ENCODE results near the gene ZNF155.
"Not testable (repeated sequence)": the region's sequence is repeated elsewhere in the genome, so short reads cannot be mapped to it uniquely, and the experiment has no call there.

Gene ZNF155

DNA sequence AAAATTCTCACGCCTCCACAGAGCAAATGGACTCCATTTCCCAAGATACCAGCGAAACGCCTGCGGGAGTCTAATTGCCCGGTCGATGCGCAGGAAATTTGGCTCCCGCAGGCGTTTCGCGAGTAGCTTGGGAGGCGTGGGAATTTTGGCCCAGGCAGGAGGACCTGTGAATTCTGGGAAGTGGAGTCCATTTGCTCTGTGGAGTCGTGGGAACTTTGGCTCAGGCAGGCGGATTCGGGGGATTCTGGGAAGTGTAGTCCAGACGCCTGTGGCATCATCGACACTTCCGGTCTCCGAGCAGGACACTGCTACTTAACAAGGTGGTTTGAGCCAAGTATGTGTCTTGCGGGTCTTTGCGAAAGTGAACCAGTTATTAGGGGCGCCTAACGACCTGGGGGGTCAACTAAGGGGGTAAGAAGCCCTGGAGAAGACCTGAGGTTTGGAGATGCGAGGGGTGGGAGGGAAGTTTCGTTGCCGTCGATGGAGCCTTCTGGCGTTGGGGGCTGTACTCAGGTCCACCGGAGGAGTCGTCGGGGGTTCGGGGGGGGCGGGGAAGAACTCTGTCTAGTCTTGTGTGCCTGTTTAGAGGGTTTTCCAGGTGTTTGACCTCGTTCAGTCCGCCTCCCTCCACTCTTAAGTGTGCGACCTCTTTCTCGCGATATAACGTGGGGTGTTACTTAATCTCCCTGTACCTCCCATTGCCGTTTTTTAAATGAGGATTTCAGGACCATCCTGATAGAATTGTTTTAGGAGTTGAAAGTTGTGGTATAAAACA lies at the start of gene ZNF155:
ZNF155 (plus strand) TSS at position 277 of the 775 bp plus-strand sequence. CDS start 4,356 bp downstream, outside the sequence.
- DNase-seq: peak; percentile 78

DNA sequence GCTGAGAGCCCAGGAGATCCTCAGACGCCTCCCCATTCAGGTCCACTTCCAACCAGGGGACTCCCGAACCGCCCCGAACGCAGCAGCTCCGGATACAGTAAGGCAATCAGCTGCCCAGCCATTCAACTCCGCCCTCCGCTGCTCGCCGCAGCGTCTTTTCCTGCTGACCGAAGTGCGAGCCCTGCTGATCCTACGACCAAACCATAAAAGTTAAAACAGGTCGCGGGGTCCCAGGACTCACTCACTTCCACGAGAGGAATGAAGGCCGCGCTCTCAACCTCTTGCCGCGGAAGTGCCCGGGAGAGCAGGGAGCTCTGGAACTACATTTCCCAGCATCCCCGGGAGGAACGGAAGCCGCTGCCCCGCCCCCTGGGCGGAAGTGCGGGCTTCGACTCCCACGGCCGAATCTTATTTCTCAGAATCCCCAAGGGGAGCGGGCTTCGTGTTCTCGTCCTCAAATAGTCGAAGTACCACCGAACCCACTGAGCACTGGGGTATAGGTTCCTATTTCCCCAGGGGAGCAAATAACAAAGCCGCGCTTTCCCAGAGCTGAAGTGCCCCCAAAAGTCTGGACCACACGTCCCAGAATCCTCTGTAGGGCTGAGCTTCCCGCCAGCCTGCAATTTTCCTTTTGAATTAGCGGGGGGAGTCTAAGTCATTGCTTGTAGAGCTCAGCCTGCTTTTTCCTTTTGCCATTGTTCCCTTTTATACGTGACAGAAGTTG lies 48.8 kb upstream of the ZNF155 start, which contains the start of gene ZNF45:
ZNF45 (minus strand) TSS at position 298 of the 724 bp plus-strand sequence. CDS start 13,097 bp downstream, outside the sequence.
- DNase-seq: peak; percentile 16

DNA sequence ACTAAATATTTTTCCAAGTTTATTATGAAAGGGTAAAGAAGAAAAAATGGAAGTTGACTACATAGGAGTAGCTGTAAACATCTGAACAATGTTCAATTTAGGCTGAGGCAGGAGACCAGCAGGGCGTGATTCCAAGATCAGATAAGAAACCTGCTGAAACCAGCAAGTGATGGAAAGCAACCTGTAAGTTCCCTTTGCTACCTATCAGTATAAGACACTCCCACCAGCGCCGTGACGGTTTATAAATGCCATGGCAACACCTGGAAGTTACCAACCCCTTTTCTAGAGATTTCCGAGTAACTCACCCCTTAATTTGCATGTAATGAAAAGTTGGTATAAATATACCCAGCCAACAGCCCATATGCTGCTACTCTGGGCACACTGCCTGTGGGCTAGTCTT lies 47.8 kb upstream of the ZNF155 start:
- no peak for DNase-seq

DNA sequence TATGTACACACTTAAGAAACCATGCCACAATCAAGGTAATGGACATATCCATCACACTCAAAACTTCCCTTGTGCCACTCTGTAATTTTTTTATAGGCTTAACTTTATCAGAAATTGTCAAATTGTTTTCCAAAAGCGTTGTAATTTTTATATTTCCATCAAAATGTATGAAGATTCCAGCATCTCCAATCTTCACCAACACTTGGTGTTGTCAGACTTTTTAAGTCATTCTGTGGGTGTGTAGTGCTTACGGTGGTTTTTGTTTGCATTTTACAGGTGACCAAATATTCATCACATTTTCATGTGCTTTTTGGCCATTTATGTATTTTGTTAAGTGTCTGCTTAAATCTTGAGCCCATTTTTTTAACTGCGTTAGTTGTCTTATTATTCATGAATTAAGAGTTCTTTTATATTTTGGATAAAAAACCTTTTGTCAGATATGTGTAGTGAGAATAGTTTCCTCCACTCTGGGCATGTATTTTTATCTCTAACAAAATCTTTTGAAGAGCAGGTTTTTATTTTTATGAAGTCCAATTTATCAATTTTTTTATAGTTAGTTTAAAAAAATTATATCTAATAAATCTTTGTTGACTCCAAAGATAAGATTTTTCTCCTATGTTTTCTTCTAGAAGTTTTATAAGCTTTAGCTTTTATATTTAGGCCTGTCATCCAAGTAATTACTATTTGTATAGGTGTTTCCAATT lies 44.3 kb upstream of the ZNF155 start:
- no peak for DNase-seq

DNA sequence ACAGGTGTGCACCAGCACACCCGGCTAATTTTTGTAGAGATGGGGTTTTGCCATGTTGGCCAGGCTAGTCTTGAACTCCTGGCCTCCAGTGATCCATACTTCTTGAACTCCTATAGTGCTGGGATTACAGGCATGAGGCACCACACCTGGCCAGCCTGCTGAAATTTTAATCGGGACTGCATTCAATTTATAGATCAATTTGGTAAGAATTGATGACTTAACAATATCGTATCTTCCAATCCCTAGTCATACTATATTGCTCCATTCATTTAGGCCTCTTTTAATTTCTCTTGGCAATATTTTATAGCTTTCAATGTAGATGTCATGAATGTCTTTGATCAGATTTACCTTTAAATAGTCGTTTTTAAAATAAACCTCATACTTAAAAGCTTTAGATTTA lies 43.3 kb upstream of the ZNF155 start:
- no peak for DNase-seq

DNA sequence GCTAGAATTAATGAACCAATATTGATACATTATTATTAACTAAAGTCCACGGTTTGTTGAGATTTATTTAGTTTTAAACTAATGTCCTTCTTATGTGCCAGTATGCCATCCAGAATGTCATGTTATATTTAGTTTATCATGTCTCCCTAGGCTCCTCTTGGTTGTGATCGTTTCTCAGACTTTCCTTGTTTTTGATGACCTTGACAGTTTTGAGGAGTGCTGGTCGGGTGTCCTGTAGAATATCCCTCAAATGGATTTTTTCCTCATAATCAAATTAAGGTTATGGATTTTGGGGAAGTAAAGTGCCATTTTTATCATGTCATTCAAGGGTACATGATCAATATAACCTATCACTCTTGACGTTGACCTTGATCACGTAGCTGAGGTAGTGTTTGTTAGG lies 42.8 kb upstream of the ZNF155 start:
- no peak for DNase-seq

DNA sequence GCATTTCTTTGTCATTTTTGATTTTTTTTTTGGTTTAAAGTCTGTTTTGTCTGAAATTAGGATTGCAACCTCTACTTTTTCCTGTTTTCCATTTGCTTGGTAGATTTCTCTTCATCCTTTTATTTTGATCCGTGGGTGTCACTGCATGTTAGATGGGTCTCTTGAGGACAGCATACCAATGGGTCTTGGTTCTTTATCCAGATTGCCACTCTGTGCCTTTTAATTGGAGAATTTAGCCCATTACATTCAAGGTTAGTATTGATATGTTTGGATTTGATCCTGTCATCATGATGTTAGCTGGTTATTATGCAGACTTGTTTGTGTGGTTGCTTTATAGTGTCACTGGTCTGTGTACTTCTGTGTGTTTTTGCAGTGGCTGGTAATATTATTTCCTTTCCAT lies 36.6 kb upstream of the ZNF155 start:
- DNase-seq: not testable (repeated sequence)

DNA sequence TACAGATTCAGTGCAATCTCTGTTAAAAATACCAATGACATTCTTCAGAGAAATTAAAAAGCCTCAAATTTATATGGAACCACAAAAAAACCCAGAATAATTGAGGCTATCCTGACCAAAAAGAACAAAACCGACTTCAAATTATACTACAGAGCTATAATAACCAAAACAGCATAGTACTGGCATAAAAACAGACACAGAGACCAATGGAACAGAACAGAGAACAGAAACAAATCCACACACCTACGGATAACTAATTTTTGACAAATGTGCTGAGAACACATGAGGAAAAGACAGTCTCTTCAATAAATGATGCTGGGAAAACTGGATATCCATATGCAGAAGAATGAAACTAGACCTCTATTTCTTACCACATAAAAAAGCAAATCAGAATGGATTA lies 34.2 kb upstream of the ZNF155 start:
- DNase-seq: not testable (repeated sequence)

DNA sequence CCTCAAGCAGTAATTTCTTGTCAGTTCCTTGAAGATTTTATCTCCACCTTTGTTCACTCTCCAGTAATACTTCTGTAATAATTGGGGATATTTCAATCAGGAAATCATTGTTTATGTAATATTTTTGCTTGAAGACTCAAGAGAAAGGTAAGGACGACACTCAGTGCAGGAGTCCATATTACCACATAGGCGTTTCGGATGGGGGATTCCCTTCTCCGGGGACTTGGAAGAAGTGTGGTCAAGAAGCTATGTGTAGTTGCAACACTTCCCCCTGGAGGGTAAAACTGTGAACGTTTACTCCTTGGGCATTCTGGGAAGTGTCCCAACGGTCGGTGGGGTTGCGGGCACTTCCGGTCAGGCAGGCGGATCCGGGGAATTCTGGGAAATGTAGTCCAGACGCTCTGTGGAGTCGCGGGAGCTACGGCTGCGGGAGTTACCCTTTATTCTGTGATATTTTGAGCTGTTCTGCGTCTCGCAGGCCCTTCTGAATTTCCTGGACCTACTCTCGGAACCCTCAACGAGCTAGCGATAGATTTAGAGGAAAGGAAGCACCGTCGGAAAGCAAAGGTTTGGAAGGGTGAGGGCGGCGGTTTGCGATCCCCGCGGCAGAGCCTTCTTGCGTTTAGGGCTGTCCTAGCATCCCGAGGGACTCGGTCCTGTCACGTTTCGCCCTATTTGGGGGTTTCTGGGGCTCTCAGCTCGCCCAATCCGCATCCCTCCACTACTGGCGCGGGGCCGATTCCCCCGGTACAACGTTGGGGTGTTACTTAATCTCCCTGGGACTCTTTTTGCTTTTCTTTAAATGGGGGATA lies 32.9 kb upstream of the ZNF155 start, which contains the start of gene ZNF221:
ZNF221 (plus strand) TSS at position 395 of the 812 bp plus-strand sequence. CDS start 11,499 bp downstream, outside the sequence.
- DNase-seq: peak; percentile 21

DNA sequence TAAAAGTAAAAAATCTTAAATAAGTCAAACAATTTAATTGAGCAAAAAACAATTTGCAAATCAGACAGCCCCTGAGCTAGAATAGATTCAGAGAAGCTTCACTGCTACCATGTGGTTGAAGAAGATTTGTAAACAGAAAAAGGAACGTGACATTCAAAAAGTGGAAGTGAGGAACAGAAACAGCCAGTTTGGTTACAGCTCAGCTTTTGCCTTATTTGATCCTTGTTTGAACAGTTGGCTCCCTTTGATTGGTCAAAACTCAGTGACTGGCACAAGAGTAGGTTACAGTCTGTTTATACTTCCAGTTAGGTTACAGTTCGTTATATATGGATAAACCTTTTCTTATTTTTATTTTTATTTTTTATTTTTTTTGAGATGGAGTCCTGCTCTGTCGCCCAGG lies 27.2 kb upstream of the ZNF155 start:
- DNase-seq: no peak

DNA sequence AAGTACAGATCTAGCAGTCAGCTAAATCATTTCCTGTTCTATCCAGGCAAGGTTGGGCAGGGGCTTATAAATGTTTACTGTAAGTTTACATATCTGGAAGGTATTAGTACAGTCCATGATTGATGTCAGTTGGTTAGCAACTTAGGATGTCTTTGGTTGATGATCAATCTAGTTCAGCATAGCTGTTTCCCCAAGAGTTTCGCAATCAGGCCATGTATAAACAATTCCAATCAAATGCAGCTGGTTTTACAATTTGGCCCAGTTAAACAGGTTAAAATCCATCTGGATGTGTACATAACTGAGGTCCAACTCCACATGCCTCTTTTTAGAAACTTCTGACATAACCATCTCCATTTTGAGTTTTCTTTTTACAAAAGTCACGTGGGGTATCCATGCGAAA lies 26.1 kb upstream of the ZNF155 start:
- DNase-seq: no peak

DNA sequence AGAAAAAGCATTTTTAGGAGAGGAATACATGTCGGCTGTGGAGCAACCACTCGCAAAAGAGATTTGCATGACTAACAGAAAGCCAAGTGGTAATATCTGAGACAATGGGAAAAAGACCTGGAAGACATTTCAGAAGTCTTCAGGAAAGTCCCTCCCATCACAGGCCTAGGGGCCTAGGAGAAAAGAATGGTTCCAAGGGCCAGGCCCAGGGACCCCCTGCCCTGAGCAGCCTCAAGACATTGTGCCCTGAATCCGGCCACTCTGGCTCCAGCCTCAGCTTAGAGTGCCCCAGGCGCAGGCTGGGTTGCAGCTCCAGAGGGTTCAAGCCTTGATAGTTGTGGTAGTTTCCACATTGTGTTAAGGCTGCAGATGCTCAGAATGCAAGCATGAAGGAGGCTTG lies 23.6 kb upstream of the ZNF155 start:
- DNase-seq: no peak

DNA sequence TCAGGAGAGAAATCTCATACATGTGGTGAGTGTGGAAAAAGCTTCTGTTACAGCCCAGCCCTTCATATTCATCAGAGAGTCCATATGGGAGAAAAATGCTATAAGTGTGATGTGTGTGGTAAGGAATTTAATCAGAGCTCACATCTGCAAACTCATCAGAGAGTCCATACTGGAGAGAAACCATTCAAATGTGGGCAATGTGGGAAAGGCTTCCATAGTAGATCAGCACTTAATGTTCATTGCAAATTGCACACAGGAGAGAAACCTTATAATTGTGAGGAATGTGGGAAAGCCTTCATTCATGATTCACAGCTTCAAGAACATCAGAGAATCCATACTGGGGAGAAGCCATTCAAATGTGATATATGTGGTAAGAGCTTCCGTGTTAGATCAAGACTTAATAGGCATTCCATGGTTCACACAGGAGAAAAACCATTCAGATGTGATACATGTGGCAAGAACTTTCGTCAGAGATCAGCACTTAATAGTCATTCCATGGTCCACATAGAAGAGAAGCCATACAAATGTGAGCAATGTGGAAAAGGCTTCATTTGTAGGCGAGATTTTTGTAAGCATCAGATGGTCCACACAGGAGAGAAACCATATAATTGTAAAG lies 17.8 kb upstream of the ZNF155 start:
- DNase-seq: no peak

DNA sequence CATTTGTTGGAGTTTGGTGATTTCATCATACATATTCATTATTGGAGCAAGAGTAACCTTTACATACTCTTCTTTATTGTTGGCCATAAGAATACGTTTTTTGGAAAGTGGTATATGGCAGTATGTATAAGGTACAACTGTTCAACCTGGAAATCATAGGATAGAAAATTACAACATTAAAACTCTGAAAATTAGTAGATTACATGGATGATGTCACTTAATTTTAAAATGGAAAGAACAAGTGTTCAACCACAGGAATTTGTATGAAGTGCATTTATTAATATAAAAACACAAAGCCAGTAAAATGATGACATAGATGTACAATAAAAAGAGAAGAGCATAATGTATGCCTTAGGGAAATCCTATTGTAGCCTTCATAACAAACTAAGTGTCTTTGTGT lies 7.3 kb upstream of the ZNF155 start:
- DNase-seq: no peak

DNA sequence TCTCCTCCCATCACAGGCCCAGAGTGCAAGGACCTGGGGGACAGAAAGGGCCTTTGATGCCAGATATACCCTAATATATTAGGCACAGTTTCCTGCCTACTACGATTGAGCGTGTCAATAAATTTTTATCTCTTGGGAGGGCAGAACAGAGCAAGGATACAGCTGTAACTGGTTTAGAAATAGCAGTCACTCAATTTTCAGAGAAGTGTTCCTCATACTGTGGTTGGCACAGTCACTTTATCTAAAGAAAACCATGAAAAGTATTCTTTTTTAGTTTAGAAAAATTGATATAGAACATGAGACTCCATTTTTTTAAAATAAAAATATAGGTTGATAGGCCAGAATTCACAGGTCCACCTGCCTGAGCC lies 460 bp upstream of the ZNF155 start:
- DNase-seq: no peak

DNA sequence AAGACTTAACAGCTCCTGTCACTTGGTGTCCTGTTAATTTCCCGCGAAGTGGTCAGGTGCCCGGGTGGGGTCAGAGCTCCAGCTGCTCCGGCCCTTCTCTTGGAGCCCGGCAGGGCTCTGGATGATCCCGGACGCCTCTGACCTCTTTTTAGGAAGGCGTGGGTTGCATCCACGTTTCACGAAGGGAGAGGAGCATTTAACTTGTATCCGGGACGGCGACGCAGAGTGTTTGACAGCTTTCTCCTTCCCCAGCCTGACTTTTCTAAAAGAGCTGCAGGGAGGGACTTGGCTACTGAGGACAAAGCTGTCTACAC lies 656 bp downstream of the ZNF155 start:
- DNase-seq: no peak

DNA sequence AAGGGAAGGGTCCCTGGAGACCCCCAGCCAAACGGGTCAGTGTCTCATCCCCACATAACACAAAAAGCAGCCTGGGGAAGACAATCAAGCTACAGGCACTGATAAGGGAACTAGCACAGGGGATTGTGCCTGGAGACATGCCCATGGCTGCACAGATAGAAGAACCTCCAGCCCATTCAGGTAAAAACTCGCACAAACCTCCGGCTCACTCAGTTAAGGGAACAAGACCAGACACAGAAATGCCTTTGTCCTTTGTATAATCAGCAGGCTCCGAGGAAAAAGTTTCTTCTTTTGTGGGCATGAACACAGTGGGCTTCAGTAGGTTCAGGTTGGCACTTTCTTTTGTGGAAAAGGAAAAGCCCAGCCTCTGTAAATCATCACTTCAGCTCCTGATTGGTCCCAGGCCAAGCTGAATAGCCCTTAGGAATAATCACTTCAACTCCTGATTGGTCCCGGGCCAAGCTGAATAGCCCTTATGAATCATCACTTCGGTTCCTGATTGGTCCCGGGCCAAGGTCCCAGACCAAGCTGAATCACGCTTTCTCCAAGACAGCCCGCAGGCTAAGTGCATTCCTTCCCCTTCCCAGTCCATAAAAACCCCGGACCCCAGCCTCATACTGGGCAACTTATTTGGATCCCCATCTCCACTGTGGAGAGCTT lies 13.8 kb downstream of the ZNF155 start:
- DNase-seq: no peak

DNA sequence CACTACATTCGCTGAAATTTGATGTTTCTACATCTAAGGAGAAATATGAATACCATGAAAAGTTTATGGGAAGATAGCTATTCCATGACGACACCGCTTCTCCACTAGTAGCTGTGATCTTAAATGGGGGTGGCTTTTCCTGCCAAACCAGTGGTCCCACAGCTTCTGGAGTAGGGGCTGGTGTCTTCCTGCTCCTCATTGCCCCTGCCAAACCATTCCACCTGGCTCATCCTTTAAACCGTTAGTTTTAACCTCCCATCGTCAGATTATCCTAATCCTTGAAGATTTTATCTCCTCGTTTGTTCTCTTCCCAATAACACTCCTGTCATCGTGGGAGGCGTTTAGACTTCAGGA lies 18.2 kb downstream of the ZNF155 start:
- DNase-seq: no peak

DNA sequence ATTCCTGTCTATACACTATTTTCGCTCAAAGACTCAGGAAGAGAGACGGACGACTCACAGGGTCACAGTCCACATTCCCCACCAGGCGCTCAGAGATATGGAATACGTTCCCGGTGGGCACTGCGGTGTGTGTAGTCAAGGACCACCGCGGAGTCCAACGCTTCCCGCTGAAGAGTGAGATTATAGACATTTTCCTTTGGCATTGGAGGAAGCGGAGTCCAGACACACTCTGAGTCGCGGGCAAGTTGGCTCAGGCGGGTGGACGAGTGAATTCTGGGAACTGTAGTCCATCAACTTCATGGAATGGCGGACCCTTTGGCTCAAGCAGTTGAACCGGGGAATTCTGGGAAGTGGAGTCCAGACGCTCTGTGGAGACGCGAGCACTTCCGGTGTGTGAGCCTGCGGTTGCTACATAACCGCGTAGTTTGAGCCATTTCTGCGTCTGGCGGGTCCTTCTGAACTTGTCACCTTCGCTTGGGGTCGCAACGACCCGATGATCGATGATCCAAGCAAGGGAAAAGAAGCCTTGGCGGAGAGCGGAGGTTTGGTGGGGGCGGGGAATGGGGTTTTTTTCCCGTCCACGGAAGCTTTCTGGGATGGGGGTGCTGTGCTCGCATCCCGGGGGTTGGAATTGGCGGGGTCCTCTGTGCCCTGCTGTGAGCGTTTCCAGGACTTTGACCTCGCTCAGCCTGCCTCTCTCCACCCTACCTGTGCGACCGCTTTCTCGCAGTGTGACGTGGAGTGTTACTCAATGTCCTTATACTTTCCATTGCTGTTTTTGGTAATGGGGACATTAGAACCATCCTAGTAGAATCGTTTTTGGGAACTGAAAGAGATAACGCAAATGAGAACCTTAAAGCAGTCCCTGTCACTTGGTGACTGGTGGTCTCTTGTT lies 18.8 kb downstream of the ZNF155 start, which contains the start of gene ZNF230:
ZNF230 (plus strand) TSS at position 392 of the 895 bp plus-strand sequence. CDS start 4,122 bp downstream, outside the sequence.
- peak; percentile 29 for DNase-seq

DNA sequence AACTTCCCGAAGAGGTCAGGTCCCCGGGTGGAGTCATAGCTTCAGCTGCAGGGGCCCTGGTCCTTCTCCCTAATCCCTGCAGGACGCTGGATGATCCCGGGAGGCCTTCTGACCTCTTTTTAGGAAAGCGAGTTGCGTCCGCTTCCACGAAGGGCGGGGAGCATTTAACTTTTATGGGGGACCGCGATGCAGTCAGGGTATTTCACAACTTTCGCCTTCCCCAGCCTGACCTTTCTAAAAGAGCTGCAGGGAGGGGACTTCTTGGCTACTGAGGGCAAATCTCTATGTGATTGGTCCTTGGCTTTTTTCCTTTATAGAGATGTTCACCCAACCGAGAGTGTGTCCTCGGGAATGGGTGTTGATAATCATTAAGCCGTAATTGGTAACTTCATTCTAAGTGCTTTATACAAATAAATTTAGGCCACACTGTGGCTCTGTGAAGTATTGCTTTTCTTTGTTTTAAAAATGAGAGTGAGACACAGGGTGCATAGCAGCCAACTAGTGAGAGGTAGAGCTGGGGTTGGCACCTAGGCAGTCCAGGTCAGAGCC lies 19.5 kb downstream of the ZNF155 start:
- DNase-seq: no peak

Measured in NCI-H1417 treated with DMSO at 0.1 percent for 48 hours (cell line).